Heart right ventricle (tissue), 16 donors: ENCODE results near the gene ADAMTS17. TPM values are rescaled to one million over a fixed set of nuclear protein-coding genes. Genes with fewer than 3 reads are reported as not detected.

Experiments used
- ATAC-seq, 8 donors: fragments of 200-7000 bp; cut with Tn5 transposase; one replicate each; pipeline ENCODE4 v1.9.1; 2020; ENCODE audit warnings: mild to moderate bottlenecking in 8 of 8, moderate library complexity in 8 of 8, moderate number of reproducible peaks in 1 of 8
- DNase-seq, 2 donors: peaks; one replicate each; pipeline ENCODE4 v3.0.0-alpha.2; 2020
- H3K27ac ChIP-seq, 10 donors: fragments of 200-600 bp; sonication (generic) in 2 of 10; one replicate each; pipeline versions ENCODE4 v1.5.0 to v1.8.0; 2020 to 2022; ENCODE audit warnings: mild to moderate bottlenecking in 3 of 10
- H3K27me3 ChIP-seq, 7 donors: fragments of 200-600 bp; one replicate each; pipeline ENCODE4 v1.8.0; 2021 to 2022; ENCODE audit warnings: mild to moderate bottlenecking in 2 of 7
- H3K36me3 ChIP-seq, 9 donors: fragments of 200-600 bp; sonication (generic) in 1 of 9; one replicate each; pipeline versions ENCODE4 v1.5.0 to v1.8.0; 2020 to 2022; ENCODE audit warnings: mild to moderate bottlenecking in 2 of 9
- H3K4me1 ChIP-seq, 9 donors: fragments of 200-600 bp; sonication (generic) in 1 of 9; one replicate each; pipeline versions ENCODE4 v1.5.0 to v1.8.0; 2020 to 2022; ENCODE audit warnings: mild to moderate bottlenecking in 4 of 9
- H3K4me3 ChIP-seq, 10 donors: fragments of 200-600 bp; sonication (generic) in 2 of 10; one replicate each; pipeline versions ENCODE4 v1.5.0 to v1.8.0; 2020 to 2022; ENCODE audit warnings: mild to moderate bottlenecking in 7 of 10, moderate library complexity in 2 of 10
- H3K9me3 ChIP-seq, 11 donors: fragments of 200-600 bp in 10 of 11; sonication (generic) in 2 of 11; one replicate each; pipeline versions ENCODE4 v1.5.0 to v1.8.0; 2013 to 2022; ENCODE audit warnings: mild to moderate bottlenecking in 2 of 11, control low read depth in 1 of 11, moderate library complexity in 1 of 11
- WGBS, 2 donors: extraction: QIAGEN DNeasy Blood & Tissue Kit; methylation state at CpG; one replicate each; pipeline ENCODE4 v1.1.7; 2013; ENCODE audit warnings: inconsistent platforms in 1 of 2; 5-methylcytosine and 5-hydroxymethylcytosine counted together
- intact Hi-C, 10 donors: fragments of 100-400 bp; cut with DNase I; formaldehyde crosslinking; loops; one replicate each; pipeline versions ENCODE4 v1.11.1 to v1.14.2; 2022
- polyA plus RNA-seq, 2 donors: library from polyadenylated mRNA; stranded (reverse); fragments of 200-250 nt; gene quantifications; one replicate each; pipeline ENCODE4 v1.2.3, GENCODE V29; 2013
- total RNA-seq, 10 donors: library from RNA; stranded (reverse); fragmentation: NEBNext Ultra II Directional in 3 of 10; extraction: Animal tissue kit (Norgen Biotek cat#: 25700) in 3 of 10; gene quantifications; one replicate each; pipeline versions ENCODE4 v1.2.1 to v1.2.4, GENCODE V29; 2021 to 2023
- TF ChIP-seq, protein P1 (sequence below), 9 donors: fragments of 200-600 bp; sonication (generic) in 2 of 9; IDR thresholded peaks; one replicate each; pipeline versions ENCODE4 v1.5.0 to v1.8.0; 2021 to 2022; ENCODE audit warnings: antibody characterized with exemption in 9 of 9, mild to moderate bottlenecking in 5 of 9, moderate library complexity in 1 of 9
- donor health status: Arrhythmogenic right ventricular cardiomyopathy.
- donor health status: ischemic (EF 13 %, LVEDD 7.1; RV severe dilation, severe dysfunction).
- donor health status: healthy with polysubstance abuse.
- donor health status: DM: no; HTN: yes; CAD: no.
- donor health status: DM: no; HTN: no; CAD: no.
- donor health status: ischemic (EF 25% LVEDD 6.9; RV normal size, moderate dysfunction).
- donor health status: ischemic (EF 25% LVEDD 5.7; RV mildly dilated, moderate dysfunction).
- donor health status: healthy.
- donor health status: DM: yes; HTN: yes; CAD: no.
- donor health status: Ischemic cardiomyopathy.
- donor health status: ischemic (EF 35%, LVEDD 5.7; RV mildly dilated, moderate dysfunction).
- donor health status: nonischemic (EF 11% LVEDD 7.7; RV severe dilation, severe dysfunction).
- donor health status: DM: yes; HTN: yes; CAD: no.
- donor health status: PGD.
- donor health status: ischemic (EF 29% LVEDD 5.4; RV normal size, mild dysfunction).
- donor health status: nonischemic (EF 23%, LVEDD 6.1; RV moderate dilation, normal function).

The ADAMTS17 gene
- total and polyA plus RNA-seq, 12 donors = 0.47 to 5.0 (median 1.2) TPM

DNA sequence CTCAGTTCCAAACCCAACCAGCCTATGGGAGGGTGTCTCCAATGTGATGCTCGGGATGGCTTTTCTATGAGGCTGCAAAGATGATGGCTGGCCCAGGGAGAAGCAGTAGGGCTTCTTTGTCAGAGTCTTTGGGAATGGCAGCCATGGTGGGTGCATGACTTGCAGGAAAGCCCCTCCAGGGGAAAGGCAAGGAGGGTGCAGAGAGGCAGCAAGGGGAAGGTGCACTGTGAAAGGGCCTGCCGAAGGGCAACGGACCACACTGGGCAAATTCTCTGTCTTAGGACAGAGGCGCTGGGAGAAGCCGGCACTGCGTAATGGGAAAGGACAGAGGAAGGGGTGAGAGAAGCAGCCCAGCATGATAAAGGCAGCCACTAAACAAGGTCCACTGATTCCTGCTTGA is 305.8 kb downstream of the ADAMTS17 start:
- no peaks in the 10 kb centered on the region for H3K9me3 ChIP-seq
- intact Hi-C loops = no loop called here
- TF ChIP-seq, protein P1, sequence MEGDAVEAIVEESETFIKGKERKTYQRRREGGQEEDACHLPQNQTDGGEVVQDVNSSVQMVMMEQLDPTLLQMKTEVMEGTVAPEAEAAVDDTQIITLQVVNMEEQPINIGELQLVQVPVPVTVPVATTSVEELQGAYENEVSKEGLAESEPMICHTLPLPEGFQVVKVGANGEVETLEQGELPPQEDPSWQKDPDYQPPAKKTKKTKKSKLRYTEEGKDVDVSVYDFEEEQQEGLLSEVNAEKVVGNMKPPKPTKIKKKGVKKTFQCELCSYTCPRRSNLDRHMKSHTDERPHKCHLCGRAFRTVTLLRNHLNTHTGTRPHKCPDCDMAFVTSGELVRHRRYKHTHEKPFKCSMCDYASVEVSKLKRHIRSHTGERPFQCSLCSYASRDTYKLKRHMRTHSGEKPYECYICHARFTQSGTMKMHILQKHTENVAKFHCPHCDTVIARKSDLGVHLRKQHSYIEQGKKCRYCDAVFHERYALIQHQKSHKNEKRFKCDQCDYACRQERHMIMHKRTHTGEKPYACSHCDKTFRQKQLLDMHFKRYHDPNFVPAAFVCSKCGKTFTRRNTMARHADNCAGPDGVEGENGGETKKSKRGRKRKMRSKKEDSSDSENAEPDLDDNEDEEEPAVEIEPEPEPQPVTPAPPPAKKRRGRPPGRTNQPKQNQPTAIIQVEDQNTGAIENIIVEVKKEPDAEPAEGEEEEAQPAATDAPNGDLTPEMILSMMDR (IDR thresholded peaks at IDR 0.05) = no peak
- ATAC-seq (no peak), DNase-seq (no peak)
- H3K27ac ChIP-seq = no peak overlapping the region
- no peak overlapping the region for H3K4me3 ChIP-seq
- 78 to 91% methylated on average over 6 of the region's 6 CpGs for WGBS, 2 donors
- H3K36me3 ChIP-seq = no peaks in the 10 kb centered on the region
- peaks cover 0 to 12% (median 0%) of the 10 kb centered on the region in 9 donors for H3K4me1 ChIP-seq
- H3K27me3 ChIP-seq = no peaks in the 10 kb centered on the region

DNA sequence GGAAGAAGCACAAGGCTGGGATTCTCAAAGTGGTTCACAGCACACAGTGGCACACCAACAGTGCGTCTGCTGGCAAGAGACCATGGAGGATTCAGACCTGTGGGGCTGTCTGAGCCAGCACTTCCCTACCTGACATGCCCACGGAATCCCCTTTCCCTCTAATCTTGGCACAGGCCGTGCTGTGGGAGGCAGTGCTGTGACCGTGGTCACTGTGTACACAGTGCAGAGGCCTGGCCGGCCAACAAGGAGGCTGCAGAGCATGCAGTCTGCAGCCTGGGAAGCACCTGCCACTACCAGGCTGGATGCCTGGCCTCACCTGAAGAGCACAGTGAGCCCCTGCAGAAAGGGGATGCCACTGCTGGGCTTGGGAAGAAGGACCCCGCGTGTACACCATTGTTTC is 307.6 kb downstream of the ADAMTS17 start:
- H3K9me3 ChIP-seq = no peaks in the 10 kb centered on the region
- peak overlapping the region in 2 of 10 donors; percentile 63 to 67 for H3K27ac ChIP-seq
- intact Hi-C loops = no loop called here
- no peaks in the 10 kb centered on the region for H3K27me3 ChIP-seq
- H3K4me1 ChIP-seq = peaks cover 0 to 12% (median 0%) of the 10 kb centered on the region in 9 donors
- DNase-seq (no peak), ATAC-seq (no peak)
- WGBS, 2 donors = 87 to 95% methylated on average over 7 of the region's 7 CpGs
- TF ChIP-seq, protein P1 (IDR thresholded peaks at IDR 0.05) = no peak
- no peak overlapping the region for H3K4me3 ChIP-seq
- H3K36me3 ChIP-seq = no peaks in the 10 kb centered on the region

DNA sequence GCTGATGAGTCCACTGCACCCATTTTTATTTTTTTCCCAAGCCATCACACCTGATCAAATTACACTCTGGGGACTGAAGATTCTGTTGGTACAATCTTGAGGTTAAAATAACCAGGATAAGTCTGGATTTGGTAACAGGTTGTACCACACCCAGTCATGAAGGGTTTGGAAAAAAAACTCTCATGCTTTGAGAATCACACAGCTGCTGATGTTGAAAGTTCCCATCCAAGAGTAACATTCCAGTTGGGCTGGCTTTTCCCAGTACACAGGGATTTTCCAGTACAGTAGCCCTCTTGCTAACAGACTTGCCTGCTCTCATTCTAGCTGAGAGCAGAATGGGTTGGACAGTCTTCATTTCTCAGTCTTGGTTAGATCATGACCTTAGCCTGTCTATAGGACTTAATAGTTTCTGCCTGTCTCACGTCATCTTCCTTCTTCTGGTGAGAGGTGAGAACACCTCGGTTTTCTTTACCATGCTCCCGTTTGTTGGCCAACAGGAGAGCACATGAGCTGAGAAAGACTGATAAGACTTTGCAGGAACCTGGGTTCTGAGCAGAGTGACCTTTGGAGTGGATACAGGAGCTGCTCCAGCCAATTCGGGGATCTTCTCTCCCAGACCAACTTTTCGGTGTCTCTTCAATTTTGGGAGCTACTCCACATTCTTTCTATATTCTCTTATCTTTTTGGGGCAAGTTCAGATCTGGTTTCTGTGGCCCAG is 308.5 kb downstream of the ADAMTS17 start:
- no peak overlapping the region for H3K4me3 ChIP-seq
- TF ChIP-seq, protein P1 (IDR thresholded peaks at IDR 0.05) = no peak
- H3K4me1 ChIP-seq = peaks cover 0 to 19% (median 0%) of the 10 kb centered on the region in 9 donors
- H3K36me3 ChIP-seq = no peaks in the 10 kb centered on the region
- DNase-seq (peak in 1 of 2 donors; percentile 11), ATAC-seq (peak in 7 of 8 donors; percentile 51 to 86 (median 77))
- H3K27ac ChIP-seq = peak overlapping the region in 6 of 10 donors; percentile 14 to 67 (median 50)
- H3K9me3 ChIP-seq = no peaks in the 10 kb centered on the region
- intact Hi-C loops = no loop called here
- 79 to 80% methylated on average over 5 of the region's 5 CpGs for WGBS, 2 donors
- H3K27me3 ChIP-seq = no peaks in the 10 kb centered on the region

DNA sequence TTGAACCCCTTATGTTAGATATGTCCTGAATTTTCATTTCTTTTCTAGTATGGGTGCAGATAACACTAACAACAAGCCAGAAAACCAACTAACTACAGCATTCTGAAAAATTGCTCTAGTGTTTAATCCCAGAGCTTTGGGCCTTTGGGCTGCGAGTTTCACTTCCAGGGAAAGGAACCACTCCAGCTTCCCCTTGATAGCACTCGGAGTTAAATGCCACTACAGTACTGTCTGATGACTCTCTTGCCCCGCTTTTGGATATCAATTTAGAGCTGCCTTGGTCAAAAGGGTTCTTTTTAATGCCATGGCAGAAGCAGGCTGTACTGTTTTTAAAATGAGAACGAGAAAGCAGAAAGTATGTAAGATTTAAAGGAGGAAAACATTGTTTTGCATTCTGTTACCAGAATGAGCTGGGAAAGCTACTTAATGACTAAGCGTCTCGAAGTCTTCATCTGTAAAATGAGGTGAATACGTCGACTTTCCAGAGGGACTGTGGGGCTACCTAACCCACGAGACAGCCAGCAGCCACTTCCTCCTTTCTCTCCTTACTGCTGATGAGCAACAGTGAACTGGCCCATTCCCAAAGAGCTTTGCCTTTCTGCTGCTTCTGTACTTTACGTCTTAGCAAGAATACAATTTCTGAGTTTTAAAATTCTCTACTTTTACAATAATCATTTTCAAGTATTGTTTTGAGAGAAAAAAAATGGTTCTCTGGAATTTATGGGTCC is 309.3 kb downstream of the ADAMTS17 start:
- 80 to 82% methylated on average over 10 of the region's 10 CpGs for WGBS, 2 donors
- Histone ChIP-seq H3K27me3 (no peaks in the 10 kb centered on the region), H3K9me3 (peaks cover 0 to 6% (median 4%) of the 10 kb centered on the region in 11 donors), H3K4me1 (peaks cover 0 to 20% (median 0%) of the 10 kb centered on the region in 9 donors), H3K4me3 (no peak overlapping the region), H3K27ac (peak overlapping the region in 7 of 10 donors; percentile 11 to 67 (median 43)), H3K36me3 (no peaks in the 10 kb centered on the region)
- peak in 1 of 8 donors; percentile 32 for ATAC-seq
- no peak for DNase-seq
- TF ChIP-seq, protein P1 (IDR thresholded peaks at IDR 0.05) = no peak
- intact Hi-C loops = no loop called here
